HepG2 (cell line): Measurements from ENCODE around the gene G6PC3. TPM values are rescaled to one million over a fixed set of nuclear protein-coding genes. Genes with fewer than 3 reads are reported as not detected.

Experiments used
- AHDC1 ChIP-seq: sonication (generic); formaldehyde crosslinking; IDR thresholded peaks from 2 replicates; pipeline ENCODE4 v1.5.1; 2020; ENCODE audit warnings: mild to moderate bottlenecking, missing genetic modification reagents, borderline replicate concordance
- ARID2 ChIP-seq: sonication (generic); formaldehyde crosslinking; IDR thresholded peaks from 2 replicates; pipeline ENCODE4 v1.8.1; 2022; ENCODE audit warnings: mild to moderate bottlenecking, missing genetic modification reagents, borderline replicate concordance
- CERS6 ChIP-seq: sonication (generic); formaldehyde crosslinking; IDR thresholded peaks from 2 replicates; pipeline ENCODE4 v1.5.0; 2020; ENCODE audit warnings: missing genetic modification reagents
- IRF2 ChIP-seq: IDR thresholded peaks from 2 replicates; pipeline ENCODE4 v1.6.1; 2018; ENCODE audit warnings: missing genetic modification reagents, missing compliant biosample characterization
- MXD3 ChIP-seq: IDR thresholded peaks from 2 replicates; pipeline ENCODE4 v1.6.1; 2016; ENCODE audit warnings: mild to moderate bottlenecking, missing biosample characterization, missing genetic modification reagents
- NCOA5 ChIP-seq: sonication (generic); formaldehyde crosslinking; IDR thresholded peaks from 2 replicates; pipeline ENCODE4 v1.4.0; 2020; ENCODE audit warnings: missing genetic modification reagents
- SUZ12 ChIP-seq: fragments of 150-350 bp; IDR thresholded peaks from 2 replicates; pipeline ENCODE4 v1.6.1; 2014; ENCODE audit warnings: low read depth, low read length
- ZBTB42 ChIP-seq: sonication (generic); formaldehyde crosslinking; IDR thresholded peaks from 2 replicates; pipeline ENCODE4 v1.5.0; 2020; ENCODE audit warnings: mild to moderate bottlenecking, missing genetic modification reagents
- ZNF225 ChIP-seq: sonication (generic); formaldehyde crosslinking; IDR thresholded peaks from 2 replicates; pipeline ENCODE4 v1.4.0; 2020; ENCODE audit warnings: mild to moderate bottlenecking, missing genetic modification reagents
- ZNF275 ChIP-seq: sonication (generic); formaldehyde crosslinking; IDR thresholded peaks from 2 replicates; pipeline ENCODE4 v1.8.0; 2022; ENCODE audit warnings: missing genetic modification reagents, mild to moderate bottlenecking, inconsistent platforms, borderline replicate concordance
- ZNF318 ChIP-seq: sonication (generic); formaldehyde crosslinking; IDR thresholded peaks from 2 replicates; pipeline ENCODE4 v1.4.0; 2020; ENCODE audit warnings: mild to moderate bottlenecking, missing genetic modification reagents
- polyA plus RNA-seq, 8 experiments: library from polyadenylated mRNA; depleted of rRNA in 3 of 8; stranded (reverse) in 7 of 8; unstranded in 1 of 8; fragments of >200 nt; fragmentation: Illumina TruSeq in 4 of 8; extraction: Trizol in 4 of 8; gene quantifications; 2 replicates each; pipeline versions ENCODE4 v1.2.1 to v1.2.3, GENCODE V29; 2011 to 2016; ENCODE audit warnings: low read depth in 4 of 8, missing spikeins in 1 of 8, mixed read lengths in 1 of 8; ENCODE audit not compliant: insufficient read depth in 1 of 8
- total RNA-seq, 5 experiments: library from RNA; depleted of rRNA; stranded (reverse); fragments of >200 nt; fragmentation: Illumina TruSeq; extraction: Trizol; gene quantifications; 2 replicates each; pipeline ENCODE4 v1.2.3, GENCODE V29; 2016; ENCODE audit warnings: low read depth in 1 of 5

The G6PC3 gene
- total and polyA plus RNA-seq, 2 of the 13 experiments (the other 11 are each of a cell fraction or from before 2014, with no cell fraction given): 38.5 to 75.8 TPM

GRCh38 chr17:44108440-44109311 lies 38.1 kb downstream of the G6PC3 start (continued):
- TF ChIP-seq CERS6 (CRISPR knock-in tag): no peak
- TF ChIP-seq SUZ12: no peak
- TF ChIP-seq ZNF318 (CRISPR knock-in tag): peak; percentile 91; the same call in 1 of the 2 replicates
- no peak for TF ChIP-seq ZNF275 (CRISPR knock-in tag)
- 0 out of 2 replicates have a peak, but pooled peaks have one; percentile 44 for TF ChIP-seq MXD3 (CRISPR knock-in tag)
- peak; percentile 69 for TF ChIP-seq AHDC1 (CRISPR knock-in tag)
- TF ChIP-seq ARID2 (CRISPR knock-in tag): no peak
- no peak for TF ChIP-seq NCOA5 (CRISPR knock-in tag)
- TF ChIP-seq IRF2 (CRISPR knock-in tag): peak; percentile 79
- no peak for TF ChIP-seq ZBTB42
- no peak for TF ChIP-seq ZNF225 (CRISPR knock-in tag)
